ENCODE results near the gene ANKRD17. TPM values are rescaled to one million over a fixed set of nuclear protein-coding genes. Genes with fewer than 3 reads are reported as not detected.
A peak's percentile ranks its signal among the peaks of the same experiment; 100 is the strongest.
"Not testable (repeated sequence)": the region's sequence is repeated elsewhere in the genome, so short reads cannot be mapped to it uniquely, and the experiment has no call there.

The ANKRD17 gene
- total and polyA plus RNA-seq, 5 donors = 9.6 to 59.4 (median 52.3) TPM

DNA sequence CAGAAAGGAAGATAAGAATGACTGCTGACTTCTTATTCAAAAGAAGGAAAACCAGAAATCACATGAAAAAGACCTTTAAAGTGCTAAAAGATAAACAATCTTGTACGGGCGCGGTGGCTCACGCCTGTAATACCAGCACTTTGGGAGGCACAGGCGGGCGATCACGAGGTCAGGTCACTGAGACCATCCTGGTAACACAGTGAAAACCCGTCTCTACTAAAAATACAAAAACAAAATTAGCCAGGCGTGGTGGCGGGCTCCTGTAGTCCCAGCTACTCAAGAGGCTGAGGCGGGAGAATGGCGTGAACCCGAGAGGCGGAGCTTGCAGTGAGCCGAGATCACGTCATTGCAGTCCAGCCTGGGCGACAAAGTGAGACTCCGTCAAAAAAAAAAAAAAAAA is 54.6 kb downstream of the ANKRD17 start:
- H3K4me1 ChIP-seq (ENCODE audit: control insufficient read depth, insufficient read depth, low read length); H3K27ac ChIP-seq (ENCODE audit: low read length); H3K27me3 ChIP-seq (ENCODE audit: control insufficient read depth, insufficient read depth); DNase-seq; ATAC-seq; intact Hi-C loops (cut with DNase I); H3K9me3 ChIP-seq (ENCODE audit: control insufficient read depth, low read length); H3K4me3 ChIP-seq (ENCODE audit: low read length): not testable (repeated sequence)
- 98% methylated on average over 18 of the region's 18 CpGs for whole genome bisulfite sequencing

DNA sequence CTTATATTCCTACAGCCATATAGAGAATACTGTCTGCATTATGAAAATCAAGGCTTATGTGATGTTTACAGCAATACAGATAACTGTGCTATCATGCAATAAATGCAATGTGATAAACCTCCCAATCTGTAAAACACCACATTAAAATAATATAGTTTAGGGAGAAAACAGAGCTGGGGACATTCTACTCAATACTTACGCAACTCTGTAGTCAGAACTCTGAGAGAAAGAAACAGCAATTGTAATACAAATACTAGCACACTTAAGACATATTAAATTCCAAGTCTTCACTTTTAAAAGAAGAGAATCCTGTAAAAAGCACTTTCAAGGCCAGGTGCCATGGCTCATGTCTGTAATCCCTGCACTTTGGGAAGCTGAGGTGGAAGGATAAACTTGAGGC is 61.4 kb downstream of the ANKRD17 start:
- Histone ChIP-seq H3K4me1 (ENCODE audit: control insufficient read depth, insufficient read depth, low read length) (peaks cover 2% of the 10 kb centered on the region), H3K9me3 (ENCODE audit: control insufficient read depth, low read length) (no peaks in the 10 kb centered on the region), H3K27ac (ENCODE audit: low read length) (no peak overlapping the region), H3K27me3 (ENCODE audit: control insufficient read depth, insufficient read depth) (no peaks in the 10 kb centered on the region), H3K4me3 (ENCODE audit: low read length) (no peak overlapping the region)
- intact Hi-C loops (cut with DNase I) = no loop called here
- 95% methylated on average over 1 of the region's 1 CpG for WGBS
- DNase-seq (no peak), ATAC-seq (no peak)

DNA sequence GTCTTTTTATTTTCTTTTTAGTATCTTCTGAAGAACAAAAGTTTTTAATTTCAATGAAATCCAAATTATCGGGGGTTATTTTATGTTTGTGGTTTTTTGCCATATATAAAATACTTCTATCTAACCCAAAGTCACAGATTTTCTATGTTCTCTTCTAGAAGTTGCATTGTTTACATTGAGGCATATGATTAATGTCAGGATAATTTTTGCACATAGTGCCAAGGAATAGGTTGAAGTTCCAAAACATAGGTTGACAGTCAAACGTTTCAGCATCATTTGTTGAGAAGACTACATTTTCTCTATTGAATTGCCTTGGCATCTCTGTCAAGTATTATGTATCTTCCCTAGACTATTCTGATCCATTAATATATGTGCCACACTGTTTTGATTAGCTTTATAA is 64.5 kb downstream of the ANKRD17 start:
- ATAC-seq (no peak), DNase-seq (no peak)
- no peaks in the 10 kb centered on the region for H3K27me3 ChIP-seq (ENCODE audit: control insufficient read depth, insufficient read depth)
- H3K4me1 ChIP-seq (ENCODE audit: control insufficient read depth, insufficient read depth, low read length) = peaks cover 2% of the 10 kb centered on the region
- 84% methylated on average over 2 of the region's 2 CpGs for WGBS
- H3K9me3 ChIP-seq (ENCODE audit: control insufficient read depth, low read length) = no peaks in the 10 kb centered on the region
- no peak overlapping the region for H3K27ac ChIP-seq (ENCODE audit: low read length)
- intact Hi-C loops (cut with DNase I) = no loop called here
- H3K4me3 ChIP-seq (ENCODE audit: low read length) = no peak overlapping the region

DNA sequence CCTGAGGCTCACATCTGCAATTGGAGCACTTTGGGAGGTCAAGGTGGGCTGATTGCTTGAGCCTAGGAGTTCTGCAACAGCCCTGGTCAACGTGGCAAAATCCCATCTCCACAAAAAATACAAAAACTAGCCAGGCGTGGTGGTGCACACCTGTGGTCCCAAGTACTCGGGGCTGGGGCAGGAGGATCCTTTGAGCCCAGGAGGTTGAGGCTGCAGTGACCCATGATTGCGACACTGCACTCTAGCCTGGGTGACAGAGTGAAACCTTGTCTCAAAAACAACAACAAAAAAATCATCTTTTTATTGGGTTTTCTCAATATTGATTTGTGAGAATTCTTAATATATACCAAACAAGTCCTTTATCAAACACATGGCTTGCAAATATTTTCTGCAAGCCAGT is 64.9 kb downstream of the ANKRD17 start:
- intact Hi-C loops (cut with DNase I) = no loop called here
- peaks cover 2% of the 10 kb centered on the region for H3K4me1 ChIP-seq (ENCODE audit: control insufficient read depth, insufficient read depth, low read length)

DNA sequence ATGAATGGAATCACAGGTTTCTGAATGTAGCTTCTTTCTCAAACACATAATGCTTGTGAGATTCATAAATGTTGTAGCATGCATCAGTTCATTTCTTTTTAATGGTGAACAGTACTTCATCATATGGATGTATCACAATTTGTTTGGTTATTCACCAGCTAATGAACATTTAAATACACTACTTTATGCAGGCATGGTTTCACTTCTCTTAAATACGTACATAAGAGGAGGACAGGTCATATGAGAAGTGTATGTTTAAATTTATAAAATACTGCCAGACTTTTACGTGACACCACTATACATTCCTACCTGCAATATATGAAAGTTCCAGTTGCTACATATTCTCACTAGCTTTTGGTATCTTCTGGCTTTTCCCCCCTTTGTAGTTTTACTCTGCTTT is 65.4 kb downstream of the ANKRD17 start:
- intact Hi-C loops (cut with DNase I) = no loop called here
- no peaks in the 10 kb centered on the region for H3K9me3 ChIP-seq (ENCODE audit: control insufficient read depth, low read length)
- DNase-seq (no peak), ATAC-seq (no peak)
- H3K4me3 ChIP-seq (ENCODE audit: low read length) = no peak overlapping the region
- no peaks in the 10 kb centered on the region for H3K27me3 ChIP-seq (ENCODE audit: control insufficient read depth, insufficient read depth)
- H3K4me1 ChIP-seq (ENCODE audit: control insufficient read depth, insufficient read depth, low read length) = peaks cover 2% of the 10 kb centered on the region
- H3K27ac ChIP-seq (ENCODE audit: low read length) = no peak overlapping the region
- 90% methylated on average over 2 of the region's 2 CpGs for WGBS

More for the DNA sequence above, 64.9 kb downstream of the ANKRD17 start:
- Histone ChIP-seq H3K4me3 (ENCODE audit: low read length) (no peak overlapping the region), H3K27me3 (ENCODE audit: control insufficient read depth, insufficient read depth) (no peaks in the 10 kb centered on the region), H3K9me3 (ENCODE audit: control insufficient read depth, low read length) (no peaks in the 10 kb centered on the region), H3K27ac (ENCODE audit: low read length) (no peak overlapping the region)
- ATAC-seq (no peak), DNase-seq (no peak)
- WGBS = 92% methylated on average over 4 of the region's 4 CpGs

DNA sequence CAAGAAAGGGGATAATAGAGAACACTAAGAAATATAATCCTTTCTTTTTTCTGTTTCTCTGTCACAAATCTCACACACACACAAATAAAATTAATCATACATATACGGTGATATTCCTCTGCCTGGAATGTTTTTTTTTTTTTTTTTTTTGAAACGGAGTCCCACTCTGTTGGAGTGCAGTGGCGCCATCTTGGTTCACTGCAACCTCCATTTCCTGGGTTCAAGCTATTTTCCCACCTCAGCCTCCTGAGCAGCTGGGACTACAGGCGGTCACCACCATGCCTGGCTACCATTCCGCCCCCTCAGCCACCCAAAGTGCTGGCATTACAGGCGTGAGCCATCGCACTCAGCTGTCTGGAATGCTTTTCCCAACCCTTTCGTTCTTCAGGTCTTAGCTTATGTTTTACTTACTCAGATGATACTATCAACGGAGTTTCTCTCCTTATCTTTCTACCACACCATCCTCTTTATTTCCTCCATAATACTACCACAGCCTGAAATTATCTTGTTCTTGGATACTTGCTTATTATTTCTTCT is 69.3 kb downstream of the ANKRD17 start:
- Histone ChIP-seq H3K27ac (ENCODE audit: low read length) (no peak overlapping the region), H3K9me3 (ENCODE audit: control insufficient read depth, low read length) (no peaks in the 10 kb centered on the region), H3K4me3 (ENCODE audit: low read length) (no peak overlapping the region), H3K27me3 (ENCODE audit: control insufficient read depth, insufficient read depth) (no peaks in the 10 kb centered on the region), H3K4me1 (ENCODE audit: control insufficient read depth, insufficient read depth, low read length) (no peaks in the 10 kb centered on the region)
- intact Hi-C loops (cut with DNase I) = no loop called here
- WGBS = 94% methylated on average over 9 of the region's 9 CpGs
- no peak for ATAC-seq
- DNase-seq = no peak

DNA sequence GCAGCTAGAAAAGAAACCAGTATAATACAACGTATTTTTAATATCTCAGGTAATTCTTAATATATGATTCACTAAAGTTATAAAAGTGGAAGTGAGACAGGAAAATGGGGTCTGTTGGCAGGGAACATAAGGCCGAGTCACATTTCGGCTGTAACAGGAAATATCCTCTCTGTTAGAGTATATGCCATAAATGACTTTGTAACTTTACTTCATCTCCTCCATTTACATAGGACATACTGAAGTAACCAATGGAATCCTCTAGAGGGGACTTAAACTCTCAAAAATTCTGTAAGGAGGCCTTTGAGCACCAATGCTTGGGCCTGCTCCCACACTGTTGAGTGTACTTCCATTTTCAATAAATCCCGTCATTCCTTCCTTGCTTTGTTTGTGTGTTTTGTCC is 71.3 kb downstream of the ANKRD17 start:
- no peaks in the 10 kb centered on the region for H3K9me3 ChIP-seq (ENCODE audit: control insufficient read depth, low read length)
- no peak for DNase-seq
- intact Hi-C loops (cut with DNase I) = no loop called here
- ATAC-seq = no peak
- no peak overlapping the region for H3K27ac ChIP-seq (ENCODE audit: low read length)
- H3K4me1 ChIP-seq (ENCODE audit: control insufficient read depth, insufficient read depth, low read length) = no peaks in the 10 kb centered on the region
- H3K27me3 ChIP-seq (ENCODE audit: control insufficient read depth, insufficient read depth) = no peaks in the 10 kb centered on the region
- no peak overlapping the region for H3K4me3 ChIP-seq (ENCODE audit: low read length)
- 69% methylated on average over 4 of the region's 4 CpGs for whole genome bisulfite sequencing

DNA sequence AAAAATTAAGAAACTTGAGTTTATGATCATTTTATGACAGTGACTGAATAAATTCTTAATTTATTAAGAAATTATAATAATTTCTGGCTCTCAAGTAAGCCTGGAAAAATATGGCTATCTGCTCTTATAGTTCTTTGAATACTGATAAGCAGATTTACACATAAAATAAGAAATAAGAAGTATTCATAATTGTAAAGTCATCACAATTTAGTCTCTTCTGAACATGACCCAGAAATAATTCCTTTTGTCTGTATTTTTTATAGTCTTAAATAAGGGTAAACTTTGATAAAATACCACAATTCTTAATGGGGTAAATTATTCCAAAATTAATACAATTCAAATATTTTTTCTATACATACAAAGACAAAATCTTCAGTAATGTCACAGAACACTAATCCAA is 72.7 kb downstream of the ANKRD17 start:
- no peaks in the 10 kb centered on the region for H3K27me3 ChIP-seq (ENCODE audit: control insufficient read depth, insufficient read depth)
- no peak for DNase-seq
- no peaks in the 10 kb centered on the region for H3K9me3 ChIP-seq (ENCODE audit: control insufficient read depth, low read length)
- H3K27ac ChIP-seq (ENCODE audit: low read length) = no peak overlapping the region
- no peak for ATAC-seq
- no peak overlapping the region for H3K4me3 ChIP-seq (ENCODE audit: low read length)
- H3K4me1 ChIP-seq (ENCODE audit: control insufficient read depth, insufficient read depth, low read length) = no peaks in the 10 kb centered on the region
- intact Hi-C loops (cut with DNase I) = no loop called here

DNA sequence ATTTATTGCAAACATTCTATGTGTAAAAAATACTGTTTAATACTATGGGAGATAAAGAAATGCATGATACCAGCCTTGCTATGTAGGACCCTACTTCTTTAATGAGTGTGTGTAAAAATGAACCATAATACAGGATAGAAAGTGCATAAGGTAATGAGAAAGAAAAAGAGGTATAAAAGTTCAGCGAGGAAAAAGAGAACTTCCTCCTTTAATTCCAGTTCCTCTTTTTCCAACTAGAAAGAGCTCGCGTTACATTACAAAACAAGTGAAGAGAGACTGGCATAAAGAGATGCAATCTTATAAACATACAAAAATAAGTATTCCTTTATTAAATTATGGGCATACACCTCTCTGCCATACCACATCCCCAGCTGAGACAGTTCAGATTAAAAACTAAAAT is 77.4 kb downstream of the ANKRD17 start:
- no peak overlapping the region for H3K4me3 ChIP-seq (ENCODE audit: low read length)
- ATAC-seq = no peak
- WGBS = 85% methylated on average over 3 of the region's 3 CpGs
- no peaks in the 10 kb centered on the region for H3K4me1 ChIP-seq (ENCODE audit: control insufficient read depth, insufficient read depth, low read length)
- no peaks in the 10 kb centered on the region for H3K27me3 ChIP-seq (ENCODE audit: control insufficient read depth, insufficient read depth)
- no peak overlapping the region for H3K27ac ChIP-seq (ENCODE audit: low read length)
- no peak for DNase-seq
- H3K9me3 ChIP-seq (ENCODE audit: control insufficient read depth, low read length) = no peaks in the 10 kb centered on the region
- intact Hi-C loops (cut with DNase I) = no loop called here

DNA sequence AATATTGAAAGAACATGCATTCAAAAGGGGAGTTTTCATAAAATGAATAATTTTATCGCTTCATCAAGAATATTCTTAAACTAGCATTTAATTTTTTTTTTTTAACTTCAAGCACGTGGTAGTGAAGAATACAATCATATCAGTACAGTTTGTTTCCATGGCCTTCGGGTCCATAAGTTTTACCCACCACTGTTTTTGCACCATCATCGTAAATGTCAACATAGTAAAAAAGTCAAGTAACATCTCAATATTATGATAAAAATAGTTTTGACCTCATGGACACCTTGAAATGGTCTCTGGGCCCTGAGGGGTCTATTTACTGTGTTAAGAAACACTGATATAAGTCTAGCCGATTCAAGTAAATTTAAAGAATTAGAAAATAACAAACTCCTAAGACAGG is 80.2 kb downstream of the ANKRD17 start:
- no peak overlapping the region for H3K27ac ChIP-seq (ENCODE audit: low read length)
- H3K4me3 ChIP-seq (ENCODE audit: low read length) = no peak overlapping the region
- DNase-seq (no peak), ATAC-seq (no peak)
- no peaks in the 10 kb centered on the region for H3K4me1 ChIP-seq (ENCODE audit: control insufficient read depth, insufficient read depth, low read length)
- intact Hi-C loops (cut with DNase I) = no loop called here
- H3K27me3 ChIP-seq (ENCODE audit: control insufficient read depth, insufficient read depth) = no peaks in the 10 kb centered on the region
- no peaks in the 10 kb centered on the region for H3K9me3 ChIP-seq (ENCODE audit: control insufficient read depth, low read length)
- WGBS = 83% methylated on average over 5 of the region's 5 CpGs

DNA sequence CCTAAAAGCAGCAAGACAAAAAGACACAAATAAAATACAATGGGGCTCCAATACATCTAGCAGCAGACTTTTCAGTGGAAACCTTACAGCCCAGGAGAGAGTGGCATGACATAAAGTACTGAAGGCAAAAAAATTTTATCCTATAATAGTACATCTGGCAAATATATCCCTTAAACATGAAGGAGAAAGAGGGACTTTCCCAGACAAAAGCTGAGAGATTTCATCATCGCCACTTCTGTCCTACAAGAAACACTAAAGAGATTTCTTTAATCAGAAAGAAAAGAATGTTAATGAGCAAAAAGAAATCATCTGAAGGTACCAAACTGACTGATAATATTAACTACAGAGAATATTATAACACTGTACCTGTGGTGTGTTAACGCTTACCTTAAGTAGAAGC is 86.4 kb downstream of the ANKRD17 start:
- WGBS = 98% methylated on average over 2 of the region's 2 CpGs
- Histone ChIP-seq H3K27ac (ENCODE audit: low read length) (no peak overlapping the region), H3K27me3 (ENCODE audit: control insufficient read depth, insufficient read depth) (no peaks in the 10 kb centered on the region), H3K4me3 (ENCODE audit: low read length) (no peak overlapping the region), H3K4me1 (ENCODE audit: control insufficient read depth, insufficient read depth, low read length) (no peaks in the 10 kb centered on the region), H3K9me3 (ENCODE audit: control insufficient read depth, low read length) (no peaks in the 10 kb centered on the region)
- intact Hi-C loops (cut with DNase I) = no loop called here
- ATAC-seq (no peak), DNase-seq (no peak)

DNA sequence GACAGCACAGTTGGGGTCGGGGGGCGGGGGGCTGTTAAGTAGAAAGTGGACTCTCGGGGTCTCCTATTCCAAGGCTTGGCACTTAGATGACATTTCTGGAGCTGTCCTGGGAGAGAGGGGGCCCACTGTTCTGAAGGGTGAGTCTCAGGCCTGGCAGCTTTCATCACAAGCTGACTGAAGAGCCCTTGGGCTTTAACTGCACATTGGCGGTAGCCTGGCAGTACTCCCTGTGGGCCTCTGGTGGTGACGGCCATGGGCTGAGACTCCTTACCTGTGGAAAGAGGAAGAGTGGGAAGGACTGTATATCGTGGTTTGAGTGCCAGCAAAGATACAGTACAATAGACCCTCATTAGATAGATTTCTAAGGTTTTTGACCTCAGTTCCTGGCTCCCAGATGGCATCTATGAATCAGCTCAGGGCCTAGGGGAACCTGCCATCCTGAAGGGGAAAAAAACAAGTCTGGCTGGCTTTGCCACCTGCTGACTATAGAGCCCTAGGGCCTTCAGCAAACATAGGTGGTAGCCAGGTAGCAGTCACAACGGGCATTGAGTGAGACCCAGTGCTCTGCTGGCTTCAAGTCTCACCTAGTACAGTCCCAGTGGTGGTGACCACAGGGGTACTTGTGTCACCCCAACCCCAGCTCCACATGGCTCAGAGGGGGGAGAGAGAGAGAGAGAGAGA is 87.9 kb downstream of the ANKRD17 start:
- DNase-seq = no peak
- ATAC-seq = peak in 1 of 2 donors; percentile 33
- Histone ChIP-seq H3K27me3 (ENCODE audit: control insufficient read depth, insufficient read depth) (no peaks in the 10 kb centered on the region), H3K4me1 (ENCODE audit: control insufficient read depth, insufficient read depth, low read length) (no peaks in the 10 kb centered on the region), H3K27ac (ENCODE audit: low read length) (no peak overlapping the region), H3K9me3 (ENCODE audit: control insufficient read depth, low read length) (no peaks in the 10 kb centered on the region), H3K4me3 (ENCODE audit: low read length) (no peak overlapping the region)
- 98% methylated on average over 7 of the region's 7 CpGs for WGBS
- intact Hi-C loops (cut with DNase I) = no loop called here
